ENCODE results near the gene BCOR.

Gene BCOR

GRCh38 chrX:40094900-40095582 is 2.7 kb downstream of the BCOR start:
- peak overlapping the region; percentile 45 for H3K4me3 ChIP-seq (ENCODE audit: low read depth, low read length)
- in situ Hi-C loops (cut with HindIII; ENCODE audit: low sequenced_read_pairs) = no loop called here
- TF ChIP-seq CTCF (IDR thresholded peaks at IDR 0.05; ENCODE audit: low read depth, low read length, missing control alignments) = no peak
- no peak for DNase-seq (ENCODE audit: low read depth)

GRCh38 chrX:40094041-40094899 is 3.5 kb downstream of the BCOR start:
- peak overlapping the region; percentile 45 for H3K4me3 ChIP-seq (ENCODE audit: low read depth, low read length)
- no peak for TF ChIP-seq CTCF (IDR thresholded peaks at IDR 0.05; ENCODE audit: low read depth, low read length, missing control alignments)
- in situ Hi-C loops (cut with HindIII; ENCODE audit: low sequenced_read_pairs) = no loop called here
- DNase-seq (ENCODE audit: low read depth) = no peak

DNA sequence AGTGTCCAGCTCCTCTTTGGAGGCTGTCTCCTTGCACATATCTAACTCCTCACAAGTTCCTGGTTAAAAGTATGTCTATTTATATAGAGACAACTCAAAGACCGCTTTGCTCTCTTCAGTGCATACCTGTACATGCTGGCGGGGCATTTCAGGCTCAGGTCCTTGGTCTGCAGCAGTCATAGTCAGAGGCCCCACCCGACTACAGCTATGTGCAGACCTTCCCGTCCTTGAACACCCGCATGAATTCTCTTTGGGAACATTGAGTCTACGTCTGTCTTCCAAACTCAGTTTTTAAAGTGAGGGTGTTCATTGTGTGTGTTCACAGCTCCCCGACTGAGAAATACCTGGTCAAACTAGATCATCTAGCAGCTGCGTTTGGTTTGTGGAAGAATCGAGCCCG is 4.2 kb downstream of the BCOR start:
- in situ Hi-C loops (cut with HindIII; ENCODE audit: low sequenced_read_pairs) = no loop called here
- no peak for TF ChIP-seq CTCF (IDR thresholded peaks at IDR 0.05; ENCODE audit: low read depth, low read length, missing control alignments)
- H3K4me3 ChIP-seq (ENCODE audit: low read depth, low read length) = peak overlapping the region; percentile 45

DNA sequence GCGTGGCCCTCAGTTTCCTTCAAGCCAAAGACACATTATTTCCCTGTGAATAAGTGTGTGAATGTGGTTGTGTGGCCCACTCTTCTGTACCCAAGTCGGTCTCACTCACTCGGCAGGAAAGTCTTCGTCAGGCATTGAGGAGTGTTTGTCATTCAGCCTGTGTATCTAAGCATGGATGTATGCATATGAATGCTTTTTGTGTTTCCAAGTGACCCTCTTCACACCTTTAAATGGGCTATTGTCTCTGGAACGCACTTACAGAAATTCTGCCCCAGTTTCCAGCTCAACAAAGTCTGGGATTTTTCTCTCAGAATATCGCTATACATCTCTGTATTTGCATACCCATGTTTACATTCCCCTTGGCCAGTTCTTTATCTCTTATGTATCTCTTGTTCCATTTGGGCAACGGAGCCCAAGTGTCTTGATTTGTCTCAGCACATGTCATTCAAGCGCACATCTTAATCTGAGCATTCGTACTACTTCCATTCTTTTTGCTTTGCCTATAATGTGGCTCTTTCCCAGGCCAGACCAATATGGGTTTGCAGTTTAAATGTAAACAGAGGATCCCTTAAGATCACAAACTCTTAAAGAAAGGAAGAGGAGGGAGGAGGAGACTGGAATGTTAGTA is 4.8 kb downstream of the BCOR start:
- no peak for TF ChIP-seq CTCF (IDR thresholded peaks at IDR 0.05; ENCODE audit: low read depth, low read length, missing control alignments)
- in situ Hi-C loops (cut with HindIII; ENCODE audit: low sequenced_read_pairs) = no loop called here
- no peak for DNase-seq (ENCODE audit: low read depth)
- H3K4me3 ChIP-seq (ENCODE audit: low read depth, low read length) = no peak overlapping the region

More for the DNA sequence above, 4.2 kb downstream of the BCOR start:
- no peak for DNase-seq (ENCODE audit: low read depth)

DNA sequence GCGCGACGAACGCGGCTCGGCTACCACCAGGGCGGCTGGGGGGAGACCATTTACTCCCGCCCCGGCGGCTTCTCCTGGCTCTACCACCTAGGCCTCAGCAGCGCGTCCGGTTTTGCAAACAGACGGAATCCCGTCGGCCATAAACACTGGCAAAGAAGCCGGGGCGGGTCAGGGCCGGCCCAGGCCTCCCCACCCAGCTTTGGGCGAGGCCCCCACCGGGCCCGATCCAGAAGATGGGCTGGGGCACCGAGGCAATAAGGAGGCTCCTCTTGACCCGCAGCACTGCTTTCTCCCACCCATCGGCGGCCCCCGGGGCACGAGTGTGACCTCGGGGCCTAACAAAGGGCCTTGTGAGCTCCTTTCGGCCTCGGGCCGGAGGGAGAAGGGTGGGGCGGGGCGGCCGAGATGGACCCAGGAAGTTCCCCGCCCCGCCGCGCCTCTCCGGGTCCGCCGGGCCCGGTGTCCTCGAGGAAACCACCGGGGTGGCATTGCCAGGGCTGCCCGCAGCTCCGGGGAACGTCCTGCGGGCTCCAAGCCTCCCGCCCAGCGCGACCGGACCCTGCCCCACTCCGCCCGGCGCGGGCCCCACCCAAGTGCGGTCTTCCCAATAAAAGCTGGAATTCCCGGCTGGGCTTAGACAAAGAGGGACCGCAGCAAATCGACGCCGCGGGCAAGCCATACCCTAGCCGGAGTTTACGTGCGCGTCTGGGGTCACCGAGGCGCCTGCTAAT is 5.9 kb downstream of the BCOR start:
- in situ Hi-C loops (cut with HindIII; ENCODE audit: low sequenced_read_pairs) = no loop called here
- H3K4me3 ChIP-seq (ENCODE audit: low read depth, low read length) = no peak overlapping the region
- no peak for TF ChIP-seq CTCF (IDR thresholded peaks at IDR 0.05; ENCODE audit: low read depth, low read length, missing control alignments)
- no peak for DNase-seq (ENCODE audit: low read depth)

DNA sequence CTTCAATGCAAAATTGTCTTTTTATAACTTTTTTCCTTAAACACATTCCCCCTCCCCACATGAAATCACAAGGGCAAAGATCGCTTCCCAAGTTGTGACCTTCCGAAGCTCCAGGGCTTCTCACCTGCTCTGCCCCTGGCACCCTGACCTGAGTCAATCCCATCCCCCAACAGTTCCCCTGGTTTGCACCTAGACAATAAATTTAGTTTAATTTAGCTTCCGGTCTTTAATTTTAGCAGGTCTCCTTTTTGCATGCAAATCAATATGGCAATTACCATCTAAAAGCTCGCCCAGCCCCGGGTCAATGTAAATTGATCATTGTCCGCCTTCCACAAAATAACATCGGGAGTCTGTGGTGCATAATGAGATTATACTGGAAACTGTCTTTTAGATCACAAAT is 6.8 kb downstream of the BCOR start:
- in situ Hi-C loops (cut with HindIII; ENCODE audit: low sequenced_read_pairs) = no loop called here
- no peak for DNase-seq (ENCODE audit: low read depth)
- no peak overlapping the region for H3K4me3 ChIP-seq (ENCODE audit: low read depth, low read length)
- TF ChIP-seq CTCF (IDR thresholded peaks at IDR 0.05; ENCODE audit: low read depth, low read length, missing control alignments) = no peak
